Loucy (cell line): ENCODE measurements around the gene NBPF12.
"Not testable (repeated sequence)": the region's sequence is repeated elsewhere in the genome, so short reads cannot be mapped to it uniquely, and the experiment has no call there.

Experiments used
- H2AFZ ChIP-seq: fragments of 200-600 bp; sonication (generic); 2 replicates; pipeline ENCODE4 v1.6.0; 2016; ENCODE audit warnings: antibody characterized with exemption, mild to moderate bottlenecking, low read length, moderate library complexity
- H3F3A ChIP-seq: fragments of 200-600 bp; 2 replicates; pipeline ENCODE4 v1.6.0; 2016; ENCODE audit warnings: antibody characterized with exemption, low read depth, mild to moderate bottlenecking
- H3K27me3 ChIP-seq: fragments of 200-600 bp; sonication (generic); 2 replicates; pipeline ENCODE4 v1.6.1; 2014; ENCODE audit warnings: low read length, mild to moderate bottlenecking; ENCODE audit not compliant: insufficient read depth, poor library complexity, severe bottlenecking
- H3K36me3 ChIP-seq: fragments of 200-600 bp; sonication (generic); 2 replicates; pipeline ENCODE4 v1.6.1; 2016; ENCODE audit warnings: low read length; ENCODE audit not compliant: insufficient read depth
- H3K4me1 ChIP-seq: fragments of 200-600 bp; sonication (generic); 2 replicates; pipeline ENCODE4 v1.5.1; 2014; ENCODE audit warnings: low read length, mild to moderate bottlenecking; ENCODE audit not compliant: insufficient read depth, poor library complexity, severe bottlenecking
- H3K4me2 ChIP-seq: fragments of 200-600 bp; sonication (generic); 2 replicates; pipeline ENCODE4 v1.6.0; 2014; ENCODE audit warnings: antibody characterized with exemption, low read length, low read depth, mild to moderate bottlenecking; ENCODE audit not compliant: poor library complexity, severe bottlenecking
- H3K4me3 ChIP-seq: fragments of 200-600 bp; sonication (generic); 2 replicates; pipeline ENCODE4 v1.5.1; 2014; ENCODE audit warnings: low read length, mild to moderate bottlenecking, mixed read lengths; ENCODE audit not compliant: poor library complexity, severe bottlenecking
- H3K79me2 ChIP-seq: fragments of 200-600 bp; sonication (generic); 2 replicates; pipeline ENCODE4 v1.6.1; 2014; ENCODE audit warnings: low read length; ENCODE audit not compliant: insufficient read depth
- H3K9ac ChIP-seq: fragments of 200-600 bp; sonication (generic); 2 replicates; pipeline ENCODE4 v1.6.0; 2014; ENCODE audit warnings: mild to moderate bottlenecking, low read depth, low read length, moderate library complexity; ENCODE audit not compliant: poor library complexity, severe bottlenecking
- H3K9me2 ChIP-seq: fragments of 200-600 bp; sonication (generic); replicated peaks from 2 replicates; pipeline ENCODE4 v1.6.1; 2016; ENCODE audit warnings: low read depth, low read length, mixed read lengths
- H3K9me3 ChIP-seq: fragments of 200-600 bp; sonication (generic); 2 replicates; pipeline ENCODE4 v1.6.1; 2014; ENCODE audit warnings: mild to moderate bottlenecking, antibody characterized with exemption, low read length, low read depth; ENCODE audit not compliant: insufficient read depth
- H4K20me1 ChIP-seq: fragments of 200-600 bp; sonication (generic); 2 replicates; pipeline ENCODE4 v1.6.0; 2014; ENCODE audit warnings: antibody characterized with exemption, low read length, mild to moderate bottlenecking; ENCODE audit not compliant: insufficient read depth, poor library complexity, severe bottlenecking

NBPF12 gene

GRCh38 chr1:146924106-146924505 lies 14.0 kb upstream of the NBPF12 start:
- not testable (repeated sequence) for H3K9me3 ChIP-seq, H3K9ac ChIP-seq, H3F3A ChIP-seq, H3K36me3 ChIP-seq, H2AFZ ChIP-seq, H3K27me3 ChIP-seq, H3K9me2 ChIP-seq, H4K20me1 ChIP-seq, H3K79me2 ChIP-seq, H3K4me2 ChIP-seq, H3K4me3 ChIP-seq, H3K4me1 ChIP-seq

- H3K27me3 ChIP-seq, H2AFZ ChIP-seq, H3F3A ChIP-seq, H3K9me3 ChIP-seq, H3K4me3 ChIP-seq, H3K9me2 ChIP-seq, H3K4me1 ChIP-seq, H3K9ac ChIP-seq, H3K36me3 ChIP-seq, H4K20me1 ChIP-seq, H3K79me2 ChIP-seq, H3K4me2 ChIP-seq: not testable (repeated sequence)
Measured at GRCh38 chr1:146926413-146926812, 11.7 kb upstream of the NBPF12 start.

GRCh38 chr1:146930225-146930624 lies 7.9 kb upstream of the NBPF12 start:
- H4K20me1 ChIP-seq, H3K4me1 ChIP-seq: not testable (repeated sequence)

GRCh38 chr1:146934390-146935223 lies 3.5 kb upstream of the NBPF12 start:
- not testable (repeated sequence) for H3K4me3 ChIP-seq, H3K4me2 ChIP-seq, H2AFZ ChIP-seq

More at GRCh38 chr1:146930225-146930624, 7.9 kb upstream of the NBPF12 start:
- not testable (repeated sequence) for H3K79me2 ChIP-seq, H3F3A ChIP-seq, H3K4me2 ChIP-seq, H3K27me3 ChIP-seq, H3K9me3 ChIP-seq, H3K9me2 ChIP-seq, H3K4me3 ChIP-seq, H3K9ac ChIP-seq, H2AFZ ChIP-seq, H3K36me3 ChIP-seq

GRCh38 chr1:146937462-146937861 lies 662 bp upstream of the NBPF12 start:
- H3K4me3 ChIP-seq, H3K4me2 ChIP-seq, H3K79me2 ChIP-seq, H3K9me2 ChIP-seq, H2AFZ ChIP-seq, H3F3A ChIP-seq, H4K20me1 ChIP-seq, H3K9ac ChIP-seq, H3K36me3 ChIP-seq, H3K9me3 ChIP-seq, H3K27me3 ChIP-seq, H3K4me1 ChIP-seq: not testable (repeated sequence)

More at GRCh38 chr1:146934390-146935223, 3.5 kb upstream of the NBPF12 start:
- not testable (repeated sequence) for H3K4me1 ChIP-seq, H3K9ac ChIP-seq, H4K20me1 ChIP-seq, H3K36me3 ChIP-seq, H3K79me2 ChIP-seq, H3K27me3 ChIP-seq, H3K9me2 ChIP-seq, H3K9me3 ChIP-seq, H3F3A ChIP-seq

GRCh38 chr1:146938927-146939786 lies 1.0 kb downstream of the NBPF12 start:
- H3K36me3 ChIP-seq, H3F3A ChIP-seq, H3K79me2 ChIP-seq, H3K4me1 ChIP-seq, H3K9me2 ChIP-seq, H3K27me3 ChIP-seq, H4K20me1 ChIP-seq, H3K9me3 ChIP-seq: not testable (repeated sequence)
- Histone ChIP-seq H3K4me3 (peak overlapping the region; percentile 89), H2AFZ (0 out of 2 replicates have a peak overlapping the region, but pooled peaks have one; percentile 78), H3K4me2 (peak overlapping the region; percentile 65), H3K9ac (peak overlapping the region; percentile 83)

GRCh38 chr1:146940293-146940692 lies 2.2 kb downstream of the NBPF12 start:
- not testable (repeated sequence) for H3K4me2 ChIP-seq, H3K36me3 ChIP-seq, H3K27me3 ChIP-seq, H2AFZ ChIP-seq, H3K4me3 ChIP-seq, H3K79me2 ChIP-seq, H3K9ac ChIP-seq, H3F3A ChIP-seq, H3K9me2 ChIP-seq, H4K20me1 ChIP-seq, H3K9me3 ChIP-seq, H3K4me1 ChIP-seq
